CD1c-positive myeloid dendritic cell (primary cell): ENCODE results near the gene KDM8.
"Not testable (repeated sequence)": the region's sequence is repeated elsewhere in the genome, so short reads cannot be mapped to it uniquely, and the experiment has no call there.

Experiments
- DNase-seq: peaks from one replicate; pipeline ENCODE4 v3.0.0-alpha.2; 2016; ENCODE audit errors: extremely low spot score

KDM8 gene

GRCh38 chr16:27191352-27191924 is 11.9 kb upstream of the KDM8 start:
- no peak for DNase-seq

- no peak for DNase-seq
Measured at GRCh38 chr16:27193300-27193990, 9.9 kb upstream of the KDM8 start.

- no peak for DNase-seq
Measured at GRCh38 chr16:27195076-27195741, 8.1 kb upstream of the KDM8 start.

- DNase-seq = peak; percentile 10
Measured at GRCh38 chr16:27195941-27196595, 7.3 kb upstream of the KDM8 start.

- no peak for DNase-seq
Measured at GRCh38 chr16:27197004-27197403, 6.3 kb upstream of the KDM8 start.

- DNase-seq = no peak
Measured at GRCh38 chr16:27198451-27199234, 4.7 kb upstream of the KDM8 start.

GRCh38 chr16:27199235-27199586 is 4.1 kb upstream of the KDM8 start:
- DNase-seq = no peak

- peak; percentile 80 for DNase-seq
Measured at GRCh38 chr16:27199736-27200135, 3.6 kb upstream of the KDM8 start.

GRCh38 chr16:27200914-27201313 is 2.4 kb upstream of the KDM8 start:
- DNase-seq = not testable (repeated sequence)

GRCh38 chr16:27202923-27203506 is 311 bp upstream of the KDM8 start:
- no peak for DNase-seq

GRCh38 chr16:27204312-27204915 is 1.1 kb downstream of the KDM8 start:
- DNase-seq = no peak

GRCh38 chr16:27205423-27206065 is 2.2 kb downstream of the KDM8 start:
- DNase-seq = no peak

- not testable (repeated sequence) for DNase-seq
Measured at GRCh38 chr16:27207121-27207520, 3.8 kb downstream of the KDM8 start.

- no peak for DNase-seq
Measured at GRCh38 chr16:27208081-27208680, 4.9 kb downstream of the KDM8 start.

GRCh38 chr16:27208796-27209195 is 5.5 kb downstream of the KDM8 start:
- no peak for DNase-seq

- DNase-seq = no peak
Measured at GRCh38 chr16:27209591-27209990, 6.3 kb downstream of the KDM8 start.

- no peak for DNase-seq
Measured at GRCh38 chr16:27210174-27210573, 6.8 kb downstream of the KDM8 start.

- DNase-seq = no peak
Measured at GRCh38 chr16:27211026-27211425, 7.7 kb downstream of the KDM8 start.

- DNase-seq = no peak
Measured at GRCh38 chr16:27214084-27214961, 11.0 kb downstream of the KDM8 start.
